GM18870 (cell line): ENCODE results near the gene HDGFL2.
"Not testable (repeated sequence)": the region's sequence is repeated elsewhere in the genome, so short reads cannot be mapped to it uniquely, and the experiment has no call there.

ENCODE experiments used
- ATAC-seq: cut with Tn5 transposase; IDR thresholded peaks from one replicate; pipeline ENCODE4 v1.9.1; 2021; ENCODE audit warnings: moderate library complexity; ENCODE audit not compliant: unreplicated experiment

HDGFL2 gene

GRCh38 chr19:4511300-4512054, 39.4 kb downstream of the HDGFL2 start:
- no peak for ATAC-seq

DNA sequence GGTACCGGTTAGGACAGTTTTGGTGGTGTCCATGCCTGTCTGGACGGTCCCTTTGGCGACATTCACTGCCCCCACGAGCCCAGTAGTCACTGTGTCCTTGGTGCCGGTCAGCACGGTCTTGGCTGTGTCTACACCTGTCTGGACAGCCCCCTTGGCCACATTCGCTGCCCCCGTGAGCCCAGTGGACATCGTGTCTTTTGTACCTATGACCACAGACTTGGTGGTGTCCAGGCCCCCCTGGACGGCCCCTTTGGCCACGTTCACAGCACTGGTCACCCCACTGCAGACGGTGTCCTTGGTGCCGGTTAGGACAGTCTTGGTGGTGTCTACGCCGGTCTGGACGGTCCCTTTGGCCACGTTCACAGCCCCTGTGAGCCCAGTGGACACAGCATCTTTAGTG, 40.0 kb downstream of the HDGFL2 start:
- ATAC-seq: no peak

GRCh38 chr19:4513248-4513647, 41.2 kb downstream of the HDGFL2 start:
- ATAC-seq: no peak

- no peak for ATAC-seq
Measured at GRCh38 chr19:4515732-4516131, 43.6 kb downstream of the HDGFL2 start.

GRCh38 chr19:4516199-4516938, 44.3 kb downstream of the HDGFL2 start:
- no peak for ATAC-seq

GRCh38 chr19:4516939-4517300, 44.8 kb downstream of the HDGFL2 start:
- no peak for ATAC-seq

- ATAC-seq: no peak
Measured at GRCh38 chr19:4517451-4518057, 45.5 kb downstream of the HDGFL2 start.

DNA sequence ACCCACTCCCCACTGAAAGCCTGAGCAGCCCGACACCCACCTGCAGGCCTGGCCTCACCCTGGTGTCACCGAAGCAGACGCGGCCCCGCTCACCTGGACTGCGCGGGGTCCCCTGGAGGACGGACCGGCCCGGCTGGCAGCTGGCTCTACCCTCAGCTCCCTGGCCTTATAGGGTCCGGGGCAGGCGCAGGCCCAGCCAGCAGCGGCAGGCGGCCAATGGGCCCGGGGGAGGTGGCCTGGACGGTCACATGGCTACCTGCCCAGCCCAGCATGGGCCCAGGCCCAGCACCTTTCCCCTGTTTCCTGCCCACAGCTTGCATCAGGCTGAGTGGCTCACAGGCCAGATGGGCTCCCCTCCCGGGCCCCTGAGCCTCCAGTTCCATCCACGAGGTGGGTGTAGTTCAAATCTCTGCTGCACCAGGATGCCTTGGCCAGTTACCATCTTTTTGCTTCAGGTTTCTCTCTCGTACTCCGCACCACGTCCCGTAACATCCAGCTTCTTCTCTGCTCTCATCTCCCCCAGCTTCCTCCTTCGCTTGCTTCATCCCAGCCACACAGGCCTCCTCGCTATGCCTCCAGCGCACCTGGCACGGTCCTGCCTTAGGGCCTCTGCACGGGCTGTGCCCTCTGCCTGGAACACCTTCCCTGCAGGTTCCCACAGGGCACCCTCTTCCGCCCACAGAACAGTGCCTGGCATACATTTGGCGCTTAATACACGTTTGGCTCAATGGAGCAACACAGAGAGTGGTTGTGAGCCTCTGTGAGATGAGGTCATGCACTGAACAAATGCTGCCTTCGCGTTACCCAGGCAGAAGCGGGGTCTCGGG, 46.5 kb downstream of the HDGFL2 start, which contains the start of gene PLIN4:
Gene PLIN4 (minus strand): TSS at position 142 of the 827 bp plus-strand sequence. CDS start 214 bp downstream, outside the sequence.
- no peak for ATAC-seq

DNA sequence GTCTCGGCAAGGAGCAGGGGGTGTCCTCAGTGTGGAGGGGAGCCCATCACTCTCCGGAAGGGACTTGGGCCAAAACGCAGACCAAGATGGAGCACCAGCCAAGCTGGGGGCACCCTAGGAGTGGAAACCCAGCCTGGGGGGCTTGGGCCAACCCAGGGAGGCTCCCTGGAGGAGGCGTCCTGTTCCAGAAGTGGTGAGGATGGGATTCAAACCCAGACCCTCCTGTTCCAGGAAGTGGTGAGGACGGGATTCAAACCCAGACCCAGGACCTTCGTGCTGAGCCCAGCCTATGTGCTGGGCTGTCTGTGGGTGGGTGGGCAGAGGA, 47.0 kb downstream of the HDGFL2 start:
- ATAC-seq: no peak

DNA sequence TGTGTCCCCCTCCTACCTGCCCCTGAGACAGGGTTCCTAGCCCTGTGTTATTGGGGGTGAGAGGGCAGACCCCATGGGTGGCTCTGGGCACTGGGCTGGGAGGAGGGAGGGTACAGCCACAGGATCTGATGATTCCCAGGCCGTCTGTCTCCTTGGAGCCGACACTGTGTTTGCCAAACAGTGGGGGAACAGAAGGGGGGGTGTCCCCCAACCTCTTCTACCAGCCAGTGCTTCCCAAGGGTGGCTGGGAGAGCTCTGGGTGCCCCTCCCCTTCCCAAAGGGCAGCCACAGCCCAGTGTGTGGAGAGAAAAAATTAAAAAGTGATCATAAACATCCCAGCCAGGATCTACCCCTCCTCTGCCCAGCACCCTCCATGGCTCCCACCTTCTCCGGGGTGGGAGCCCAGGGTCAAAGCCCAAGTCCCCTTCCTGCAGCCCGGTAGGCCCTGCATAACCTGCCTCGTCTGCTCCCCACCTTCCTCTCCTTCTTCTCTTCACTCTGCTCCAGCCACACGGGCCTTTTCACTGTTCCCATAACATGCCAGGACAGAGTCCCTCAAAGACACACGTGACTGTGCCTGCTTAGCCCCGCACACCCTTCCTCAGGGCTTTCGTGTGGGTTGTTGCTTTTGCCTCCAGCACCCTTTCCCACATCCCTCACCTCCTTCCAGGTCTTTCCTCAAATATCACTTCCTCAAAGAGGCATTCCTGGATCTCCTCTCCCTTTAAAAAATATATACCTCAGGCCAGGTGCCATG, 47.6 kb downstream of the HDGFL2 start:
- ATAC-seq: no peak

DNA sequence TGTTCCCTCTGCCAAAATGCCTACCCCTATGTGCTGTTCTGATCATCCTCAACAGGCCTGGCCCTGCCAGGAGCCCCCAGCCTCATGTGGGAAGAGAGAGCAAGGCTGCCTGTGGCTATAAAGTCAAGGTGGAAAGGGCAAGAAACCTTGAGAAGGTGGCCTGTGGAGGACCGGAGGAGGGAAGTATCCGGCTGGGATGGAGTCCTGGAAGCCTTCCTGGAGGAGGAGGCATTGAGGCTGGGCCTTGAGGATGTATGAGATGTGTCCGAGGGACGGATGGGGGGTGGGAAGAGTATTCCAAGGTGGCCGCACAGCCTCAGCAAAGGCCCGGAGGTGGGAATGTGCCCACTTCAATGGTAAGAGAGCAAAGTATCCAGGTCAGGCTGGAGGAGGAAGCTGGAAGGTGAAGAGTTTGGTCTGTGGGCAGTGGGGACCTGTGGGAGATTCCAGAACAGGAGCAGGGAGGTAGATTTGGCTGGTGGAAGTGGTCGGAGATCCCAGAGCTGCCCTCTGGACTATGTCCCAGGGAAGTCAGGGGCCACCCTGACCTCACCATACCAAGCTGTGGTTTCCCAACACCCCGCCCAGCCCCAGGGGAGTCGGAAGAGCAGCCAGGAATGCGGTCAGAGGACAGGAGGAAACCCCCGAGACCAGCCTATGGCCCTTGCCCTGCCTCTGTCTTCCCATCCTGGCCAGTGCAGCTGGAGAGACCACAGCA, 49.2 kb downstream of the HDGFL2 start:
- no peak for ATAC-seq

DNA sequence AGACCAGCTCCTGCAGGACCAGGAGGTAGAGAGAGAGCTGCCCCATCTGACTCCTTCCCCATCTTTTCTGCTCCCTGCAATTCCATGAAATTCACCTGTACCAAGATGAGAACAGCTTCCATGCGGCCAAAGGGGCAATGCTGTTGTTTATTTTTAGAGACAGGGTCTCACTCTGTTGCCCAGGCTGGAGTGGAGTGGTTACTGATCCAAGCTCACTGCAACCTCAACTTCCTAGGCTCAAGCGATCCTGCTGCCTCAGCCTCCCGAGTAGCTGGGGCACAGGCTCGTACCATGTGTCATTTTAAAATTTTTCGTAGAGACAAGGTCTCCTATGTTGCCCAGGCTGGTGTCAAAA, 49.8 kb downstream of the HDGFL2 start:
- ATAC-seq: no peak

GRCh38 chr19:4522291-4523002, 50.4 kb downstream of the HDGFL2 start:
- no peak for ATAC-seq

DNA sequence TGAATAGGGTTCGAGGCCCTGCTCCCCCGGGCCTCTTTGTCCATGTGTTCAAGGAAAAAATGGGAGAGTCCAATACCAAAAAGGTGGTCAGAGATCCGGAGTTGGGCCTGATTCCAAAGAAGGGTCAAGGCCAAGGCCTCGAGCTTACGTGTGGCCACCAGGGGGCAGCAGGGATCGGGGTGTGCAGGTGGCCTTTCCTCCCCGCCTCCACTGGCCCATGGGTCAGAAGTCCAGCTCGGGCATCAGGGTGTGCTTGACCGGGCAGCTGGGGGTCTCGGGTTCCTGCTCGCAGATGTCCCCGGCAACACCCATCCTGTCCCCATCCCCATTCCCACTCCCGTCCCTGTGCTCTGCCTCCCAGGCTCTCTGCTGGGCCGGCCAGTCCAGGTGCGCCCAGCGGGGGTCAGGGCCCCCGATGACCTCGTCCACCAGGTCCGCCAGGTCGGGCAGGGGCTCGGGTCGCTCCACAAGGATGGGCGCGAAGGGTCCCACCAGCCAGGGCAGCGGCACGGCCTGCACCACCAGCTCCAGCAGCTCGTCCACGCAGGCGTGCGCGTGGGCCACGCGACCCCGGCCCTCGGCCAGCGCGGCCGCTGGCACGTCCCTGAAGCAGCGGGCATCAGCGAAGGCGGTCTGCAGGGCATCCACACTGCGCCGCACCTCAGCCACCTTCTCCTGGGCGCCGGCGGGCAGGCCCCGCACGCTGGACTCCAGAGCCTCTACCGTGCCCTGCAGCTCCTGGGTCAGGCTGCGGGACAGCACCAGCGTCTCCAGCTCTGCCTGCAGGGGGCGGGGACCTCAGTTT, 51.4 kb downstream of the HDGFL2 start:
- no peak for ATAC-seq

GRCh38 chr19:4524808-4525562, 52.9 kb downstream of the HDGFL2 start:
- no peak for ATAC-seq

GRCh38 chr19:4525563-4526002, 53.5 kb downstream of the HDGFL2 start:
- ATAC-seq: no peak

GRCh38 chr19:4527377-4527776, 55.3 kb downstream of the HDGFL2 start:
- not testable (repeated sequence) for ATAC-seq

GRCh38 chr19:4528843-4529242, 56.7 kb downstream of the HDGFL2 start:
- ATAC-seq: no peak
